ENCODE measurements around the gene SC5D.

- TF ChIP-seq MYC (IDR thresholded peaks at IDR 0.05; ENCODE audit: borderline replicate concordance, low read length), result no peak
- TF ChIP-seq, protein P1, sequence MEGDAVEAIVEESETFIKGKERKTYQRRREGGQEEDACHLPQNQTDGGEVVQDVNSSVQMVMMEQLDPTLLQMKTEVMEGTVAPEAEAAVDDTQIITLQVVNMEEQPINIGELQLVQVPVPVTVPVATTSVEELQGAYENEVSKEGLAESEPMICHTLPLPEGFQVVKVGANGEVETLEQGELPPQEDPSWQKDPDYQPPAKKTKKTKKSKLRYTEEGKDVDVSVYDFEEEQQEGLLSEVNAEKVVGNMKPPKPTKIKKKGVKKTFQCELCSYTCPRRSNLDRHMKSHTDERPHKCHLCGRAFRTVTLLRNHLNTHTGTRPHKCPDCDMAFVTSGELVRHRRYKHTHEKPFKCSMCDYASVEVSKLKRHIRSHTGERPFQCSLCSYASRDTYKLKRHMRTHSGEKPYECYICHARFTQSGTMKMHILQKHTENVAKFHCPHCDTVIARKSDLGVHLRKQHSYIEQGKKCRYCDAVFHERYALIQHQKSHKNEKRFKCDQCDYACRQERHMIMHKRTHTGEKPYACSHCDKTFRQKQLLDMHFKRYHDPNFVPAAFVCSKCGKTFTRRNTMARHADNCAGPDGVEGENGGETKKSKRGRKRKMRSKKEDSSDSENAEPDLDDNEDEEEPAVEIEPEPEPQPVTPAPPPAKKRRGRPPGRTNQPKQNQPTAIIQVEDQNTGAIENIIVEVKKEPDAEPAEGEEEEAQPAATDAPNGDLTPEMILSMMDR (IDR thresholded peaks at IDR 0.05), result no peak
- TF ChIP-seq MAZ (IDR thresholded peaks at IDR 0.05; ENCODE audit: borderline replicate concordance, low read depth, low read length), result no peak
- TF ChIP-seq POLR2AphosphoS2 (conservative IDR thresholded peaks at IDR 0.05; ENCODE audit: low read length), result no peak
- no peak for TF ChIP-seq USF2 (IDR thresholded peaks at IDR 0.05)
- TF ChIP-seq POLR2A (IDR thresholded peaks at IDR 0.05; ENCODE audit: low read length), result no peak
- TF ChIP-seq CHD2 (IDR thresholded peaks at IDR 0.05; ENCODE audit: low read length, partially characterized antibody), result no peak
- TF ChIP-seq ZSCAN20 (CRISPR knock-in tag; IDR thresholded peaks at IDR 0.05), result no peak
- TF ChIP-seq KDM1A (IDR thresholded peaks at IDR 0.05; ENCODE audit: low read depth), result no peak
- no peak for TF ChIP-seq CEBPB (IDR thresholded peaks at IDR 0.05)
- no peak for TF ChIP-seq RFX5 (IDR thresholded peaks at IDR 0.05)
- TF ChIP-seq EP300 (IDR thresholded peaks at IDR 0.05), result no peak
- no peak for TF ChIP-seq REST (IDR thresholded peaks at IDR 0.05)
These were observed 63.8 kb downstream of the SC5D start for GRCh38 chr11:121356357-121356756.
